Subcutaneous adipose tissue (tissue), 4 donors: ENCODE results near the gene PLD6. TPM values are rescaled to one million over a fixed set of nuclear protein-coding genes. Genes with fewer than 3 reads are reported as not detected.

Source experiments
- total RNA-seq, 4 donors: library from RNA; depleted of rRNA; stranded (reverse); fragments of >200 nt; gene quantifications; one replicate each; pipeline ENCODE4 v1.1.0, GENCODE V29; 2016
- TF ChIP-seq, protein P1 (sequence below): fragments of 450-650 bp; IDR thresholded peaks from one replicate; pipeline ENCODE4 v1.5.1; 2016; ENCODE audit warnings: low read depth, mild to moderate bottlenecking, control low read depth, antibody characterized with exemption, moderate library complexity

Gene PLD6
- total RNA-seq, 4 donors from 2014 or later = 3.4 to 18.1 (median 3.7) TPM

DNA sequence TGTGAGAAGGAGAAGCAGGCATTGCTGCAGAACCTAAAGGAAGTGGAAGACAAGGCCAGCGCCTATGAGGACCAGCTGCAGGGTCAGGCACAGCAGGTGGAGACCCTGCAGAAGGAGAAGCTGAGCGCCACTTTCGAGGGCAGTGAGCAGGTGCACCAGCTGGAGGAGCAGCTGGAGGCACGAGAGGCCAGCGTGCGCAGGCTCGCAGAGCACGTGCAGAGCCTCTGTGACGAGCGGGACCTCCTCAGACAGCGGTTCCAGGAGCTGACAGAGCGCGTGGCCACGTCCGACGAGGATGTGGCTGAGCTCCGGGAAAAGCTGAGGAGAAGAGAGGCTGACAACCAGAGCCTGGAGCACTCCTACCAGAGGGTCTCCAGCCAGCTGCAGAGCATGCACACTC, 41.5 kb downstream of the PLD6 start:
- TF ChIP-seq, protein P1, sequence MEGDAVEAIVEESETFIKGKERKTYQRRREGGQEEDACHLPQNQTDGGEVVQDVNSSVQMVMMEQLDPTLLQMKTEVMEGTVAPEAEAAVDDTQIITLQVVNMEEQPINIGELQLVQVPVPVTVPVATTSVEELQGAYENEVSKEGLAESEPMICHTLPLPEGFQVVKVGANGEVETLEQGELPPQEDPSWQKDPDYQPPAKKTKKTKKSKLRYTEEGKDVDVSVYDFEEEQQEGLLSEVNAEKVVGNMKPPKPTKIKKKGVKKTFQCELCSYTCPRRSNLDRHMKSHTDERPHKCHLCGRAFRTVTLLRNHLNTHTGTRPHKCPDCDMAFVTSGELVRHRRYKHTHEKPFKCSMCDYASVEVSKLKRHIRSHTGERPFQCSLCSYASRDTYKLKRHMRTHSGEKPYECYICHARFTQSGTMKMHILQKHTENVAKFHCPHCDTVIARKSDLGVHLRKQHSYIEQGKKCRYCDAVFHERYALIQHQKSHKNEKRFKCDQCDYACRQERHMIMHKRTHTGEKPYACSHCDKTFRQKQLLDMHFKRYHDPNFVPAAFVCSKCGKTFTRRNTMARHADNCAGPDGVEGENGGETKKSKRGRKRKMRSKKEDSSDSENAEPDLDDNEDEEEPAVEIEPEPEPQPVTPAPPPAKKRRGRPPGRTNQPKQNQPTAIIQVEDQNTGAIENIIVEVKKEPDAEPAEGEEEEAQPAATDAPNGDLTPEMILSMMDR = no peak

DNA sequence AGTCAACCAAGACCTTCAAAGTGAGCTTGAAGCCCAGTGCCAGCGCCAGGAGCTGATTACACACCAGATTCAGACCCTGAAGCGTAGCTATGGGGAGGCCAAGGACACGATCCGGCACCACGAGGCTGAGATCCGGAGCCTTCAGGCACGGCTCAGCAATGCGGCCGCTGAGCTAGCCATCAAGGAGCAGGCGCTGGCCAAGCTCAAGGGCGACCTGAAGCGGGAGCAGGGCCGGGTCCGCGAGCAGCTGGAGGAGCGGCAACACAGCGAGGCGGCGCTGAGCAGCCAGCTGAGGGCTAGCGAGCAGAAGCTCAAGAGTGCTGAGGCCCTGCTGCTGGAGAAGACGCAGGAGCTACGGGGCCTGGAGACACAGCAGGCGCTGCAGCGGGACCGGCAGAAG, 42.0 kb downstream of the PLD6 start:
- TF ChIP-seq, protein P1 = no peak

DNA sequence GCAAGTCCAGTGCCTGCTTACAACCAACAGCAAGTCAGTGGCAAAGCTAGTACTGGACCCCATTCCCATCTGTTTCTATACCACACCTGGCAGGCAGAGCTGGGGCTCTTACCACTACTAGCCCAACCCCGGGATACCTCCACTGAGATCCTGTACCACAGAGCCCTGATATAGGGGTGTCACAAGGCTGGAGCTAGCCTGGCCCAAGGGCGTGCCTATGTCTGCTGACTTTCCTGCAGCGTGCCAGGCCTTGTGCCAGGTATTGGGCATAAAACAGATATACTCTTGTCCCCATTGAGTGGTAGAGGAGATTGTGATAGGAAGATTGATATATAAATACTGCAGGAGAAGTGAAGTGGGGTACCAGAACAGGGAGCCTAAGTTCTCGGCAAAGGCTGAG, 44.4 kb downstream of the PLD6 start:
- TF ChIP-seq, protein P1 = no peak

DNA sequence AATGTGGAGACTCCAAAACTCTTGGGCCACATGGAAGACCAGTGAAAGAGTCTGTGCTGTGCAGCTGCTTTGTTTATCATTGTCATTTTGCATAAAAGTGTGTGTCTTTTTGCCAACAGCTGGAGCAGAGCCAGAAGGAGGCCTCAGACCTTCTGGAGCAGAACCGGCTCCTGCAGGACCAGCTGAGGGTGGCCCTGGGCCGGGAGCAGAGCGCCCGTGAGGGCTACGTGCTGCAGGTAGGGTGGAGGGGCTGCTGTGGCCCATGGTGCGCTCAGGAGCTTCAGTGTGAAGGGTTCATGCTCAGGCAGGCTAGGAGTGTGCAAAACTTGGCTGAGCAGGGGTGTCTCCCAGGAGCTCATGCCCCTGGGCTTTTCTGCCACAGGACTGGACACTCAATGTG, 45.0 kb downstream of the PLD6 start:
- TF ChIP-seq, protein P1 = no peak

DNA sequence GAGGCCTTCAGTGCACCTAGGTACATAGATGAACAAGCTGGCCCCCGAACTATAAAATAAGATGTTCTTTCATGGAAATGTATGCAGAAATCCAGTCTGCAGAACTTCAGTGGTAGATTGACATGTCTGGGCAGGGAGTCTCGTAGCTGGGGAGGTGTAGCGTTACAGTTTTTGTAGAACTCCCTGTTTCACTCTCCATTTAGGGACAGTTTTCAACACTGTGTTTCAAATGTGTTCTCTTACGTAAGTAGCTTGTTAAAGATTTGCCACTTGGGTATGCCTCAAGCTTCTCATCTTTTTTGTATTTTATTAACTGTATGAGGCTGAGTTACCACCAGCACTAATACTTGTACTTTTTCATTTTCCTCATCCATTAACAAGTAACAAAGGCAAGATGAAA, 46.6 kb downstream of the PLD6 start:
- TF ChIP-seq, protein P1 = no peak

DNA sequence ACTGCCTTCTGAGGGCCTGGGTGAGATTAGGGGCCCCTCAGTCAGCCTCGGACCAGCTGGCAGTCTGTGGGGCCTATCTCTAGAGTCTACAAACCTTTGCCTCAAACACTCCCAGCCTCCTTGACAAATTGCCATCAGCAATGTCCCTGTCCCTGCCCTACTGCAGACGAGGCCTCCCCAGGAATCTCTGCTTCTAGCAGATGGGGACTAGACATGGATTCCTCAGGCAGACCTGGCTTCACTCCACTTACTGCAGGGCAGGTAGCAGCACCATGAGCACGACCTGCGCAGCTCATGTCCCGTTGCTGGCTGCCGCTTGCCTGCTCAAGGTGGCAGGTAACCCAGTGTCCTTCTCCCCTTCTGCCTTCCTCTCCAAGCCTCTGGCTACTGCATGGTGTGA, 49.1 kb downstream of the PLD6 start:
- TF ChIP-seq, protein P1 = no peak

DNA sequence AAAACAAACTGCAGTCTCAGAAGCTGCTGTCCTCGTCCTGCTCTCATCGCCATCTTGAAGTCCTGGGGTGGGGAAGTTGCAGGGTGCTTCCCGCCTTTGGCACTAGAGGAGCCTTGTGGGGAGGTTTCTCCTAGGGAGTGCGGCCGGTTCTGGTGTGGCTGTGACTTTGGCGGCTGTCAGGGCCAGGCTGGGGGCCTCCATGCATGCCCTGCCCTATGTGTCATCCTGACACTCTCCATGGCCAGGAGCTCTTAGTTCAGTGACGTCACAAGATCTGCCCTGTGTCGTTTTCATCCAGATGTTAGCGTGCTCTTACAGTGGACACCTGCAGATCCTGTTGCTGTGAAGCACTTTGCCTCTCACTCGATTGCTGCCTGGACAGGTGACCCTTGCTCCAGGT, 49.6 kb downstream of the PLD6 start:
- TF ChIP-seq, protein P1 = no peak
